ENCODE results near the gene TUBB. TPM values are rescaled to one million over a fixed set of nuclear protein-coding genes. Genes with fewer than 3 reads are reported as not detected.
A peak's percentile ranks its signal among the peaks of the same experiment; 100 is the strongest.

The TUBB gene
- total RNA-seq, 1 experiment from 2014 or later = 1,719 TPM

DNA sequence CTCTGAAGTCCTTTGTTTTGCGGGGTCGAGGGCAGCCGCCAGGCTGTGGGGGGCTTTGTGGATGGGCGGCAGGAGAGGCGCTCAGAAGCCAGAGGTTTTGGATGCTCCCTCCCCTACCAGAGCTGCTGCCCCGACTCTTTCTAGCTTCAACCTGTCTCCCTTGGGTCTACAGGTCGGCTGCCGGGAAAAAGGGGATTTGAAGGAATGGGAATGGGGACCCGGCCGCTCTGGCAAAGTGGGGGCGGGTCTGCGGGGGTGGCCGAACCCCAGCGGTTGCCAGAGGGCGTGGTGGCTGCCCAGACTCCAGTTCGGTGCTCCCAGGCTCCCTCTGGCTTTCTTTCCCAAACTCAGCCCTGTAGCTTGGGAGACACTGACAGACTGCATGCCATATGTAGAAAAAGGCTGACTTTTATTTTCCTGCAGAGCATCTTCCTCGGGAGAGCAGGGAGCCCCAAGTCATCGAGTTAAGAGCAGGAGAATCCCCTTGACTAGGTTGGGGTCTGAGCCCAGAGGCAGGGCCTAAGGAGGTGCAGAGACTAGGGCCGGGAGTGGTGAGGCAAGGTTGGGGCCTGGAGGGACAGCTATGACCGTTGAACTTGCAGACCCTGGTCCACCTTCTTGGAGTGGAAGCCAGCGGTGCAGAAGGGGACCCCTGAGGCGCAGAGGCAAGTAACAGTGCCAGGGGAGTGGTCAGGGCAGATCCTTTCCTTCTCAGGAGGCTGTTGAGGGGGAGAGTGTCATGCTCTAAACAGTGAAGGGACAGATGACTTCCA is 32.3 kb upstream of the TUBB start:
- TF ChIP-seq, protein P1, sequence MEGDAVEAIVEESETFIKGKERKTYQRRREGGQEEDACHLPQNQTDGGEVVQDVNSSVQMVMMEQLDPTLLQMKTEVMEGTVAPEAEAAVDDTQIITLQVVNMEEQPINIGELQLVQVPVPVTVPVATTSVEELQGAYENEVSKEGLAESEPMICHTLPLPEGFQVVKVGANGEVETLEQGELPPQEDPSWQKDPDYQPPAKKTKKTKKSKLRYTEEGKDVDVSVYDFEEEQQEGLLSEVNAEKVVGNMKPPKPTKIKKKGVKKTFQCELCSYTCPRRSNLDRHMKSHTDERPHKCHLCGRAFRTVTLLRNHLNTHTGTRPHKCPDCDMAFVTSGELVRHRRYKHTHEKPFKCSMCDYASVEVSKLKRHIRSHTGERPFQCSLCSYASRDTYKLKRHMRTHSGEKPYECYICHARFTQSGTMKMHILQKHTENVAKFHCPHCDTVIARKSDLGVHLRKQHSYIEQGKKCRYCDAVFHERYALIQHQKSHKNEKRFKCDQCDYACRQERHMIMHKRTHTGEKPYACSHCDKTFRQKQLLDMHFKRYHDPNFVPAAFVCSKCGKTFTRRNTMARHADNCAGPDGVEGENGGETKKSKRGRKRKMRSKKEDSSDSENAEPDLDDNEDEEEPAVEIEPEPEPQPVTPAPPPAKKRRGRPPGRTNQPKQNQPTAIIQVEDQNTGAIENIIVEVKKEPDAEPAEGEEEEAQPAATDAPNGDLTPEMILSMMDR (conservative IDR thresholded peaks at IDR 0.05) = peak; percentile 10; the same call in 1 of the 3 replicates
- Histone ChIP-seq H3T11ph (ENCODE audit: low read length) (no peak overlapping the region), H3K27ac (ENCODE audit: insufficient read length, low read depth, low read length) (no peak overlapping the region), H2BK120ac (ENCODE audit: low read depth, low read length, poor library complexity, severe bottlenecking) (no peak overlapping the region), H3K27me3 (ENCODE audit: insufficient read depth, low read length) (no peaks in the 10 kb centered on the region), H3K23ac (ENCODE audit: insufficient read length, low read depth, low read length) (no peak overlapping the region), H2BK5ac (ENCODE audit: insufficient read length, low read length) (no peak overlapping the region), H2BK12ac (ENCODE audit: insufficient read length, low read depth, low read length) (no peak overlapping the region), H2AFZ (ENCODE audit: low read length) (no peak overlapping the region), H3K9ac (ENCODE audit: extremely low read depth, insufficient read length, low read length) (peak overlapping the region; percentile 35), H3K4me1 (ENCODE audit: insufficient read depth, low read length) (peaks cover 9% of the 10 kb centered on the region; the same call in 1 of the 2 replicates), H4K91ac (ENCODE audit: insufficient read length, low read depth, low read length) (no peak overlapping the region), H3K23me2 (ENCODE audit: insufficient read length, low read depth, low read length, poor library complexity, severe bottlenecking) (peaks cover 33% of the 10 kb centered on the region), H3K79me2 (ENCODE audit: insufficient read depth, low read length) (peaks cover 2% of the 10 kb centered on the region; the same call in 1 of the 2 replicates), H4K8ac (replicated peaks; ENCODE audit: insufficient read length, low read depth, low read length) (no peak overlapping the region), H2BK20ac (ENCODE audit: low read depth, low read length, poor library complexity, severe bottlenecking) (no peak overlapping the region), H3K56ac (ENCODE audit: insufficient read length, low read depth, low read length) (no peak overlapping the region), H4K20me1 (ENCODE audit: control insufficient read depth, insufficient read depth, insufficient read length) (no peaks in the 10 kb centered on the region), H3K14ac (ENCODE audit: insufficient read depth, low read length) (no peak overlapping the region), H3K79me1 (ENCODE audit: insufficient read depth, low read depth, low read length, poor library complexity, severe bottlenecking) (no peaks in the 10 kb centered on the region), H2AK5ac (ENCODE audit: insufficient read length, low read length) (no peak overlapping the region), H4K5ac (ENCODE audit: insufficient read length, low read depth, low read length) (no peak overlapping the region), H3K4me2 (ENCODE audit: insufficient read depth, insufficient read length, low read length) (peak overlapping the region; percentile 74), H3K18ac (ENCODE audit: insufficient read length, low read depth, low read length) (no peak overlapping the region), H3K4ac (ENCODE audit: low read depth, low read length) (no peak overlapping the region), H2BK15ac (ENCODE audit: low read depth, low read length) (no peak overlapping the region), H3K9me3 (ENCODE audit: control insufficient read depth, low read depth, low read length) (no peaks in the 10 kb centered on the region)
- Mint-ChIP-seq H3K4me1 (peaks cover 62 to 68% of the 10 kb centered on the region in 2 experiments), H3K4me3 (peak overlapping the region; percentile 86 to 88), H3K27me3 (ENCODE audit: low read depth) (peaks cover 3% of the 10 kb centered on the region; the same call in 1 of the 2 replicates), H3K9me3 (no peaks in the 10 kb centered on the region), H3K36me3 (ENCODE audit: insufficient read depth in 1 of 3, low read depth in 3 of 3) (peaks cover 4 to 22% (median 15%) of the 10 kb centered on the region in 3 experiments; a peak in 5 of 7 replicates), H3K27ac (peak overlapping the region; percentile 70 to 91 (median 80); a peak in 5 of 7 replicates)
- no CpG with 5 or more reads among the region's 22 CpGs for WGBS (ENCODE audit: extremely low coverage, insufficient read length, low lambda C conversion rate)
- DNase-seq = peak; percentile 53
